ENCODE data around the gene ABCC1.
"Not testable (repeated sequence)": the region's sequence is repeated elsewhere in the genome, so short reads cannot be mapped to it uniquely, and the experiment has no call there.

Gene ABCC1

DNA sequence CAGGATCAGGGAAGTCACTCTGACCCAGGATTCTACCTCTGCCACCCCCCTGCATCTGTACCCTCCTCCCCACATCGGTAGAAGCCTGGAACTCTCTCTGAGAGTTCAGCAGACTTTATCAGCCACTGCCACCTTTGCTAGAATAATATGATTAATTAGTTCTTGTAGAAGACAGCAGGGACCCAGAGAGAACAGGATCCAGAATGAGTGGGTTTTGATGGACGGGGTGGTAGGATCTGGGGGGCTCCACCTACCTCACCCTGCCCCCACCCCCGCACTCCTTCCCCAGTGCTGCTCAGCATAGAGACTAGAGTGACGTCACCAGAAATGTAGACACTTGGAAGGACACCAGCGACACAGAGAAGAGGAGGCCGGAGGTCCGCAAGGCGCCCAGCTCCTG, 240.4 kb downstream of the ABCC1 start:
- no peak for DNase-seq (ENCODE audit: low spot score)

DNA sequence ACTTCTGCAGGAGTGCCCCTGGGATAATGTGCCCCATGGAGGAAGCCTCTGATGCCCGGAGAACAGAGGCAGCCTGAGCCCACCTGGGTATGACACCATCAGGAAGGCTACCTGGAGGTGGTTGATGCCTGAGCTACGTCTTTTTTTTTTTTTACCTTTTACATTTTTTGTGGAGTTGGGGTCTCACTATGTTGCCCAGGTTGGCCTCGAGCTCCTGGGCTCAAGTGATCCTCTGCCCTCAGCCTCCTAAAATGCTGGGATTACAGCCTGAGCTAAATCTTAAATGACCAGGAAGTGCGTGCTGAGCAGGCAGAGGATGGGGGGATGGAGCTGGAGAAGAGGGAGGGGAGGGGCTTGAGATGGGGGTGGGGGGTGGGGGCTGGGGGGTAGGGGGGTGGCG, 241.1 kb downstream of the ABCC1 start:
- DNase-seq (ENCODE audit: low spot score): no peak

DNA sequence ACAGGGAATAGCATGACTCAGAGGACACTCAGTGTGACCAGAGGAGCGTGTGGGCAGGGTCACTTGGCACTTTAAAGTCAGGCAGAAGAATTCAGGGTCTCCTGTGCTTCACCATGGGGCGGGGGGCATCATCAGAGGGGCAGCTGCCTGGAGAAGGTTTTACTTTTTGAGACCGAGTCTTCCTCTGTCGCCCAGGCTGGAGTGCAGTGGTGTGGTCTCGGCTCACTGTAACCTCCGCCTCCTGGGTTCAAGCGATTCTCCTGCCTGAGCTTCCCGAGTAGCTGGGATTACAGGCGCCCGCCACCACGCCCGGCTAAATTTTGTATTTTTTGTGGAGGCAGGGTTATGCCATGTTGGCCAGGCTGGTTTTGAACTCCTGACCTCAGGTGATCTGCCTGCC, 241.6 kb downstream of the ABCC1 start:
- not testable (repeated sequence) for DNase-seq (ENCODE audit: low spot score)

DNA sequence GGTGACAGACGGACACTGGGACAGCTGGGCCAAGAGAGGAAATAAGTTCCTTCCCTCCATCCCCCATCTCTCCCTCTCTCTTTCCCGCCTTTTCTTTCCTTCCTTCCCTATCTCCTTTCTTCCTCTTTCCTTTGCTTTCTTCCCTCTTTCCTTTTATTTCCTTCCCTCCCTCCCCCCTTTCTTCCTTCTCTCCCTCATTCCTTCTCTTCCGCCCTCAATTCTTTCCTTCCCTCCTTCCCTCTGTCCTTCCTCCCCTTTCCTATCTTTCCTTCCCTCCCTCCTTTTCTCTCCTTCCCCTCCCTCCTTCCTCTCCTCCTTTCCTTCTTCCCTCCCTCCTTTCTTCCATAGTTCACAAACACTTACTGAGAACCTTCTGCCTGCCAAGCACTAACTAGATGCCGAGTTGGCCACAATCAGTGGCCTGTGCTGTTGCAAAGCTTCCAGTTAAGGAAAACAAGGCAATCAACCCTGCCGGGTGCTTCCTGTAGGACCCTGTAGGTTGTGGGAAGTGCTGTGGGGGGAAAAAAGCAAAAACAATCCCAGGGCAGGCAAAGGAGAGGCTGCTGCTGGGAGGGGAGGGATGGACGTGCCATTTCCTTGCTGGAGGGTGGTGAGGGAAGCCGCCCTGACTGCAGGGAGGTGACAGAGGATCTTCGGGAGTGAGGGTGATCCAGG, 242.2 kb downstream of the ABCC1 start:
- DNase-seq (ENCODE audit: low spot score): no peak

Data from putamen (tissue), 1 donor.